Right atrium auricular region (tissue), 2 donors: ENCODE measurements around the gene CACNA1F. TPM values are rescaled to one million over a fixed set of nuclear protein-coding genes. Genes with fewer than 3 reads are reported as not detected.

Experiments
- DNase-seq: peaks from one replicate; pipeline ENCODE4 v3.0.0-alpha.2; 2019; ENCODE audit warnings: low spot score
- H3K27ac ChIP-seq, 2 donors: fragments of 200-600 bp; sonication (generic); 1 replicate in 1 of 2; 2 replicates in 1 of 2; pipeline ENCODE4 v1.5.1; 2016 to 2019
- H3K27me3 ChIP-seq, 2 donors: fragments of 200-600 bp; sonication (generic); one replicate each; pipeline versions ENCODE4 v1.5.1 to v1.6.0; 2017 to 2019
- H3K36me3 ChIP-seq: fragments of 200-600 bp; sonication (generic); one replicate; pipeline ENCODE4 v1.5.1; 2016
- H3K4me1 ChIP-seq, 2 donors: fragments of 200-600 bp; sonication (generic); one replicate each; pipeline versions ENCODE4 v1.5.1 to v1.6.0; 2017 to 2019
- H3K4me3 ChIP-seq, 2 donors: fragments of 200-600 bp; sonication (generic); 1 replicate in 1 of 2; 2 replicates in 1 of 2; pipeline ENCODE4 v1.5.1; 2017 to 2019; ENCODE audit warnings: mild to moderate bottlenecking in 1 of 2, moderate library complexity in 1 of 2
- H3K9me3 ChIP-seq, 2 donors: fragments of 200-600 bp; sonication (generic); one replicate each; pipeline ENCODE4 v1.5.1; 2019
- CTCF ChIP-seq, 2 donors: fragments of 200-600 bp; sonication (generic); IDR thresholded peaks; one replicate each; pipeline ENCODE4 v1.5.1; 2019; ENCODE audit warnings: antibody characterized with exemption in 2 of 2
- total RNA-seq, 2 donors: library from RNA; depleted of rRNA; stranded (reverse); fragments of >200 nt; gene quantifications; one replicate each; pipeline ENCODE4 v1.1.0, GENCODE V29; 2016

Gene CACNA1F
- total RNA-seq, 2 donors from 2014 or later = 0.08 to 0.11 TPM

DNA sequence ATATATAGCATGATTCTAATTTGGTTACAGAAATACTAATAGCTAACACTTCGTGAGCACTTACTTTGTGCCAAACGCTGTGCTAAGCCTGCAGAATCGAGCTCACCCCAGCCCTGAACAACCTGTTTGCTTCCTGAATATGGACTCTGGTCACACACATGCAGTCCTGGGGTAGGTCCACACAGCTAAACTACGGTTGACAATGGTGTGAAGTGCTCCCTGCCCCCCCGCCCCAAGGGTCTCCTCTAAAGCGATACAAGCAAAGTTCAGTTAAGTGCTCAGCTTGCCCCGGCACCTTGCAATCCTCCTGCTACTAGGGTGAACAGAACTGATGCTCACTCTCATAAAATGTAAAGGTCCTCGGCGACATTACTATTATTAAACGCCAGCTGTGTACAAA lies 30.5 kb upstream of the CACNA1F start:
- no peak for DNase-seq
- Histone ChIP-seq H3K27ac (no peak overlapping the region), H3K4me1 (no peaks in the 10 kb centered on the region), H3K4me3 (no peak overlapping the region), H3K9me3 (no peaks in the 10 kb centered on the region), H3K27me3 (no peaks in the 10 kb centered on the region), H3K36me3 (no peaks in the 10 kb centered on the region)
- TF ChIP-seq CTCF (IDR thresholded peaks at IDR 0.05) = no peak

DNA sequence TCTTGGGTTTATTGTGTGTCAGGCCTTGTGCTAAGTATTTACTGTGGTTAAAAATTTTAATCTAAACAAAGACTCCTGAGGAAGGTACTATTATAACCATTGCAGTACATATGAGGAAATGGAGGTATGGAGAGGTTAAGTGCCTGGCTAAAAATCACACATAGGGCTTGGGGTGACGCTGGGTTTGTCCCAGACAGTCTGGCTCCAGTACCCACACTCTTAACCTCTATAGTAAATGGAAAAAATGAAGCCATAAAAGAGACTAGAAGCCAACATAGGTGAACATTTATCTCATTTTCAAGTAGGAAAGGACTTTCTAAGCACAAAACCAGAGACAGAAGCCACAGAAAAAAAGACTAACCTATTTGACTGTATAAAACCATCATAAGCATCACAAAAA lies 29.5 kb upstream of the CACNA1F start:
- TF ChIP-seq CTCF (IDR thresholded peaks at IDR 0.05) = no peak
- Histone ChIP-seq H3K9me3 (no peaks in the 10 kb centered on the region), H3K4me1 (no peaks in the 10 kb centered on the region), H3K27ac (no peak overlapping the region), H3K27me3 (no peaks in the 10 kb centered on the region), H3K36me3 (no peaks in the 10 kb centered on the region), H3K4me3 (no peak overlapping the region)
- no peak for DNase-seq

GRCh38 chrX:49260221-49260985 lies 27.3 kb upstream of the CACNA1F start:
- Histone ChIP-seq H3K27me3 (no peaks in the 10 kb centered on the region), H3K4me1 (no peaks in the 10 kb centered on the region), H3K4me3 (no peak overlapping the region), H3K9me3 (no peaks in the 10 kb centered on the region), H3K36me3 (no peaks in the 10 kb centered on the region), H3K27ac (no peak overlapping the region)
- no peak for TF ChIP-seq CTCF (IDR thresholded peaks at IDR 0.05)
- no peak for DNase-seq

DNA sequence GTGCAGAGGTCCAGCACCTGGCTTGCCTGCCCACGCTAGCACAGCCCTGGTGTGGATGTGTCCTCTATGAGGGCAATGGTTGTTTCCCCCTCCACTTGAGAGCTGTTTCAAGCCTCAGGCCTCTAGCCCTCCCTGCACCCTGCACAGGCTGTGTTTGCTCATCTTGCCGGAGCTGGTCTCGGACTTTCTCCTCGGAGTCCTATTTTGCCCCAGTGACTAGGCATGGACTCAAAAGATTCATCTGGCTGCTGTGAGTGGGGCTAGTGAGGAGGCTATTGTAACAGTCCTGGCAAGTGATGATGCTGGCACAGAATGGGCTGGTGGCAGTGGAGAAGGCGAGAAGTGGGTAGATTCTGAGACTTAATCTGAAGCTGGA lies 25.6 kb upstream of the CACNA1F start:
- no peaks in the 10 kb centered on the region for H3K27me3 ChIP-seq
- H3K4me3 ChIP-seq = no peak overlapping the region
- no peak for TF ChIP-seq CTCF (IDR thresholded peaks at IDR 0.05)
- no peak overlapping the region for H3K27ac ChIP-seq
- no peaks in the 10 kb centered on the region for H3K4me1 ChIP-seq
- H3K9me3 ChIP-seq = no peaks in the 10 kb centered on the region
- no peaks in the 10 kb centered on the region for H3K36me3 ChIP-seq
- DNase-seq = no peak

- H3K27me3 ChIP-seq = no peaks in the 10 kb centered on the region
- H3K27ac ChIP-seq = no peak overlapping the region
- no peaks in the 10 kb centered on the region for H3K4me1 ChIP-seq
- no peaks in the 10 kb centered on the region for H3K9me3 ChIP-seq
- H3K4me3 ChIP-seq = no peak overlapping the region
- no peaks in the 10 kb centered on the region for H3K36me3 ChIP-seq
- TF ChIP-seq CTCF (IDR thresholded peaks at IDR 0.05) = no peak
- no peak for DNase-seq
Measured at GRCh38 chrX:49257846-49258748, 25.0 kb upstream of the CACNA1F start.
